Stimulated activated CD4-positive, alpha-beta T cell treated with anti-CD3 and anti-CD28 coated beads, Interleukin-2, amount 100 ng/mL, for 4 hours (primary cell): Measurements from ENCODE around the gene UROC1.
A peak's percentile ranks its signal among the peaks of the same experiment; 100 is the strongest.

Source experiments
- DNase-seq: peaks from one replicate; pipeline ENCODE4 v3.0.0-alpha.2; 2020; ENCODE audit warnings: low read depth

The UROC1 gene

DNA sequence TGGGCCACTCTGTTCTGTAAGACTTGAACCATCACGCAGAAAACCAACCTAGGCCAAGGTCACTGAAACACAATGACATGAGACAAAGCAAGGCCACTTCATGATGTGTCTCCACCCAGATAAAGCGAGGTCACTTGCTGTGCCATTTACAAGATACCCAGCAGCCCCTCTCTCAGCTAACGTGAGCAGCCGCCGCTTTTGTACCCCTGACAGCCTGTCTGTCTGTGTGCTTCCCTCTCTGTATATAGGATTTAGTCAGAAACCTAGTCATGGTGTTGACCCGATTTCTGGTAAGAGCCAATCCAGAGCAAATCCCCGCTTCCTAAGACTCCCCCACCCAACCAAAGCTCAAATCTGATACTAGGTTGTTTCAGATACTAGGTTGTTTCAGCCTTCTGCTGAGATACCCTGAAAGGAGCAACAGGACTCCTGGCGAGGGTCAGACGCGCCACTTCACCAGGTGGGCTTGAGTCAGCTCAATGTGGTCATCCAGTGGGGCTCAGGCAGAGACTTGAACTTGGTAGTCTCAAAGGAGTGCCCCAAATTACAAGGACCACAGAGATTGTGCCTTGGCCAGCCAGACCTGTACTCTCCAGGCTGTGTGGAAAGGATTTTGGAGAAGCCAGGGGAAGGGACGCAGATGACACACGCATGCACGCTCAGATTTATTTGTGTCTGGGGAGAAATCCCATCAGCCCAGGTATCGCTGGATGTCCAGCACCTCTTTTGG lies 38.8 kb downstream of the UROC1 start:
- DNase-seq = no peak

- DNase-seq = no peak
Observed at GRCh38 chr3:126477061-126477380, 40.6 kb downstream of the UROC1 start.

- no peak for DNase-seq
Observed at GRCh38 chr3:126476166-126477060, 41.2 kb downstream of the UROC1 start.

- peak; percentile 90 for DNase-seq
Observed at GRCh38 chr3:126475413-126476114, 42.0 kb downstream of the UROC1 start, which contains the start of gene ZXDC. Gene ZXDC, minus strand, starts transcription at chr3:126475891. Its CDS starts 26 bp downstream, at chr3:126475865.

DNA sequence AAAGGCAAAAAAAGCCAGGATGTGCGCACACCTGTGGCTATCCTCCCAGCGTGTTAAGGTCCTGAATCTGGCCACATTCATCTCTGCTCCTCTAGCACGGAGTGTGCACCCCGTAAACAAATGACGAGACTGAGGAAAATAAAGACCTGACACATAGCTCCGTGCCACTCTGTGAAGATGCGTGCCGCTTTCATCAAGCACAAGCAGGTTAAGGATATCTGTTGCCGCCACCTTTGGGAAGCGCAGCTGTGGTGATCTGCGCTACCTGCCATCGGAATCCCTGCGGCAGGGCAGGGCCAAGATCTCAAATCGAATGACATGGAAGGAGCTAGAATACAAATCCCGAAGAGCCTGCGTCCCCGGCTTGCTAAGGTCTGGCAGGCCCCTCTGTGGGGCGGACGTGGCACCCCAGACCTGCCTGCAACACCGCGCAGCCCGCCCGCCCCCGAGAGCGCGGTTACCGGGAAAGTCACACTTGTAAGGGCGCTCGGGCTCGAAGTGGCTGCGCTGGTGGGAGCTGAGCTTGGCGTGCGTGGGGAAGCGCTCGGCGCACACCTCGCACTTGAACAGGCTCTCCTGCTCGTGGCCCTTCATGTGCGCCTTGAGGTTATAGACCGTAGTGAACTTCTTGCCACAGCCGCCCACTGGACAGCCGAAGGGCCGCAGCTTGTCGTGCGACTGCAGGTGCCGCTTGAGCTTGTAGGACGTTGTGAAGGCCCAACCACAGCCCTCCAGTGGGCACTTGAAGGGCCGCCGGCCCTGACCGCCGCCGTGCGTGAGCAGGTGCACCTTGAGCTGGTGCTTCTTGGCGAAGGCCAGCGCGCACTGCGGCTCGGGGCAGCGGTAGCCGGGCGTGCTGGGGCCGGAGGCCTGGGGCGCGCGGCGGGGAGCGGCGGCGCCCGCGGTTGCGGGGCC lies 42.8 kb downstream of the UROC1 start:
- peak; percentile 19 for DNase-seq

DNA sequence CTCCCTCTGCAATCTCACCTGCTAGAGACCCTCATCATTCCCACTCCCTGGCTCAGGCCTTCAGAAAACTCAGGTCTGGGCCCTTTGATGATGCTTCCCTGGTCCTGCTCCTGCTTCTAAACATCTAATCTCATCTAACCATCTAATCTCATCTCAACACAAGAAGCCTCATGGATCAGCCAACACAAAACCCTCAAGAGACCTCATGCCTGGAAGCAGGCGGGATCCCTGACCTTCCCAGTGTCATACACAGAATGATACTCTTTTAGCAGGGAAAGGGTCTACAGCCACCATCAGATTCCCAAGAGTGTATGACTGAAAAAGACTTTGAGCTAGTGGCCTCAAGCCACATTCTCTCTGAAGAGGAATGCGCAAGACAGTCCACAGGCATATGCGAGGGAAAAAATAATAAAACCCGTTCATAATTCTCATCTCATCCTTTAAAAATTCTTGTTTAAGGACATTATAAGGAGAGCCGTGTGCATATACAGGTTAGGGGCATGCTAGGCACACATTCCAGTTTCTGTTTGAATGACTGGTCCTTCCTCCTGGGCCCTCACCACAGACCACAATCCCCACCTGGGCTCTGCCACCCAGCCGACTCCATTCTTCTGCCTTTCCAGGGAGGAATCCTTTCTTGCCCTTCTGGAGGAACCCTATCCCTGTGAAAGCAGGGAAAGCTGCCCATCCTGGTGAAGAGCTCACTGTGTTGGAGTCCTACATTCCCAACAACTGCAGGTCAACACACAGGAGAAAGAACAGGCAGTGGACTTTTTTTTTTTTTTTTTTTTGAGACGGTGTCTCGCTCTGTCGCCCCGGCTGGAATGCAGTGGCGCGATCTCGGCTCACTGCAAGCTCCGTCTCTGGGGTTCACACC lies 44.0 kb downstream of the UROC1 start:
- DNase-seq = no peak

DNA sequence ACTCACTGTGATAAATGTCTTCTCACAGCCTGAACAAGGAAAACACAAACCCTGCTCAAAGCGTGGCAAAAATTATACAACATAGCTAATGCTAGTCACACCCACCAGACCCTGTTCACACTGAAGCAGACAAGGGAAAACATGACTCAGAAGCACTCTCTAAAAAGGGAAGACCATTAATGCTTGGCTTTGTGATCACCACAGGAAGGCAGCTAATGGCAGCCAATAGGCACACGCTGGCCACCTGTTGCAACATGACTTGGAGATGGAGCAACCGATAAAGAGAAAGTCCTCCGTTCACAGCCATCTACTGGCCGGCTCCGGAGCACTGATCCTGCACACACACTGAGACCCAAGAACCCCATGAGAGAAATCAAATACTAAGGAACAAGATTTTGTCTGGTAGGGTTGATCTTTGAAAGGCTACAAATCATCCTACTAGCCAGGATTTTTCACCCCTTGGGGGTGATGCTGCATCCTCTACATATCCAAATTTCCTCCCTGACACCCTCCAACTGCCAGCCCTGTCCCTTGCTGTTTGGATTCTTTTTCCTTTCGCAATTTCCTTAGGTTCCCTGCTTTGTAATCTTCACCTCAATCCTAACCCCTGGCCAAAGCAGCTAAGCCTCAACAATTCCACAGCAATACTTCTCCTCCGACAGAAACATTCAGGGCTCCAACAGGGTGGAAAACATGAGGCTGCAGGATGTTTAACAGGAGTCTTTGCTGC lies 45.1 kb downstream of the UROC1 start:
- no peak for DNase-seq

DNA sequence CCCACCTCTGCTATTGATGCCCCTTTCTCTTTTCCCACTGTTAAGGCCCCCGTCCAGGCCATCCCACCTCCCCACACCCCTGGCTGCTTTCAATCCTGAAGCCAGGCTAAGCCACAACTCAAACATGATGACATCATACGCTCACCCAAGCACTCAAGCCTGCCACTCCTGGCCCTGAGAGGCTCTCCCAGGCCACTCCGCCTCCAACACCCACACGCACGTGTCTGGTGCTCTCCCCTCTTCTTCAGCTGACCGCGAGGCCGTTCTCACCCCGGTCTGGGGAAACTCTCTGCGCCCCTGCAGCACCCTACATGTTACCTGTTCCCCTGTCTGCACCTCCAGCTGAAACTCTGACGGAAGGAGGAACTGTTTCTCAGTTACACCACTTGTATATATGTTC lies 48.1 kb downstream of the UROC1 start:
- DNase-seq = no peak

DNA sequence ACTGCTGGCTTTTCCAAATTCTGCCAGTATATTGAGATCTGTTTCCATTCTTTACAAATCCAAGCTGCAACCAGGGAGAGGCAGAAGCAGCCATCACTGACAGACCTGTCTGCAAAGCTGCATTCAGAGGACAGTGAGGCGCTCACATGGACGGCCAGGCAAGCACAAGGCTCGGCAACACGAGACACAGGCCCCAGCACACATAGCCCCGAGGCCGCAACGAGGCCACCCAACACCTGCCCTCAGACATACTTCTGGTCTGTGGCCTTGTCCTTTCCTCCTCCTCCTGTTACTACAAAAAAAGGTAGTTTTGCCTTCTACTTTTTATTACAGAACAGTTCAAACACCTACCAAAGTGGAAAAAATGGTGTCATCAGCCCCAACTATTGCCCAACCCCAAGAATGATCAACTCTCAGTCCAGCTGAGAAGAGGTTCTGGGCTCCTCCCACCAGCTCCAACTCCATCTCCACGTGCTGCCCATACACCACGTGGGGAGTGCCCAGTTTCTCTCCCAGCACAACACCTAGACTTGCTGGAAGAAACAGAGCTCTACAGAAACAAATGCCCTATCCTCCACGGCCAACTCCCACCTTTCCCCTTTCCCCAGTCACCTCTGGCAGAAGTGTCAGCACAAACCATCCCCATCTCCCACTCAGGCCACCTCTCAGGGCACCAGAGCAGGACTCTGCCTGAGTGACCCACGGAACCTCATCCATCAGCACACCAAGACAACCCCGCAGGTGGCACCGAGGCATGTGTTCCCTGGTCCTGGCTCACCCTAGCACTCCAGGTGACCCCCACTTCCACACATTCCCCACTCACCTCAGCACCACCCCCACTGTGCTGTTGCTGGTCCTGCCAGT lies 49.3 kb downstream of the UROC1 start:
- DNase-seq = no peak

DNA sequence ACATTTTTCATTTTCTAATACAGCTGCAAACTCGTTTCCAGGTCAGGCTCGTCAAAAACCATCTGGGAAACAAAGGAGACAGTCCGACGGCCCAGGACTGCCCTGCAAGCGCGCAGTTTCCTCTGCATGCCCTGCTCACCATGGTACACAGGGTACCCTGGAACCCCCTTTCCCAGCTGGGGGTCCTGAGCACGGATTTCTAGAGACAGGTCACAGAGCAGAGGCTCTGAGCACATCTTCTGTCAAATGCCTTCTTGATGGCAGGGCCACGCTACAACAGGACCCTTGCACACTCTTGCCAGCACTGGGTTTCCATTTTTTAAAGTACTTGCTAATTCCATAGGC lies 50.0 kb downstream of the UROC1 start:
- DNase-seq = no peak

- no peak for DNase-seq
Observed at GRCh38 chr3:126466886-126467610, 50.5 kb downstream of the UROC1 start.

DNA sequence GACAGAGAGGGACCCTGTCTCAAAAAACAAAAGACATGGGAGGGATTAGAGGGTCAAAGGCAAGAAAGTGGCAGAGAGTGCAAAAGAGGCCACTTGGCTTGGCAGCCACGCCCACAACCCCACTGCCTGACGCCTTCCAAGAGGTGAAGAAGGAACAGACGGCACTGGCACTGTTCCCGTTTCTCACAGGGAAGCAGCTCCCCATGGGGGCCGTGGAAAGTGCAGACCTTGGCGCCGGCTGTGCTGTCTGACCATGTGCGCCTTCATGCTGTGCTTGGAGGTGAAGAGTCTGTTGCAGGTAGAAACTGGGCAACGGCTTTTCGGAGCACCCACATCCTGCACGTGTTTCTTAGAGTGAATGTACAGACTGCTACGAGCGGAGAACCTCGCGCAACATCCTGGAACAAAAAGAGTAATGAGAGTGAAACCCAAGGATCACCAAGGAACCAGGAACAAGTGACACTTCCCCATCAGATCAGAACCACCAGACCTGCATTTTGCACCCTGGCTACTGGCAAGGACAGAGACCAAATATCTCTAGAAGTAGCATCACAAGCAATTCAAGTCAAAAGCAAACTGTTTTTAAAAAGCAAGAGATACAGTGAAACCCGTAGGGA lies 51.5 kb downstream of the UROC1 start:
- no peak for DNase-seq

DNA sequence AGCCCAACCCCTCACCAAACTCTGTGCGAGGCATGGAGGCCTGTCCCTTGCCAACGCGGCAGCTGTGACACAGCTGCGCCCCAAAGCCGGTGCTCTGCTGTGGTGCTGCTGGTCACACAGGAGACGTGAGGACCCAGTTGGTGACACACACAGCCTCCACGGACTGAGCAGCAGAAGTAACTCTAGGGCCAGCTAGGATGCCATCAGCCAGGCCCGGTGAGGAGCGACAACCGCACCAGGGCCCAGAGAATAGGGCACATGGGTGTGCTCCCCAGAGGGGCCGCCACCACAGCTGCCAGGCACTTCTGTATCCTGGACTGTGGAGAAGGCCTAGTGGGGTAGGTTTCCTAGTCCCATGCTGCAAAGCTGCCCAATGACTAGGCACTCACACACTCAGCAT lies 52.6 kb downstream of the UROC1 start:
- DNase-seq = no peak

DNA sequence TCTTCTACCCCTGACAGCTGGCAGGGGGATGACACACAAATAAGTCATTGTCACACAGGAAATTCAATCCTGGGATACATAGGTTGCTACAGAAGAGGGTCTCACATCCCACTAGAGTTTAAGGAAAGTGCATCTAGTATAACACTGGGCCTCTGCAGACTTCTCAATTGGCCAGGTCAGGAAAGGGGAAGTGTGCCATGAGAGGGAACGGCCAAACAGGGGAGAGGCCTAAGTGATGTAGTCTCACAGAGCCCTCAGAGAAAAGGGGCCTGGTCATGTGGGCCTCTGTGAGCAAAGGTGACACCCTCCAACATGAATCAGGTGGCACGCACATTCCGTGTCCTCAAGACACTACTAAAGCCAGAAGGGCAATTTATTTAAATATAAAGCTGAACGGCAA lies 53.1 kb downstream of the UROC1 start:
- DNase-seq = no peak

GRCh38 chr3:126464093-126464492 lies 53.5 kb downstream of the UROC1 start:
- DNase-seq = no peak

- no peak for DNase-seq
Observed at GRCh38 chr3:126463521-126463920, 54.1 kb downstream of the UROC1 start.

DNA sequence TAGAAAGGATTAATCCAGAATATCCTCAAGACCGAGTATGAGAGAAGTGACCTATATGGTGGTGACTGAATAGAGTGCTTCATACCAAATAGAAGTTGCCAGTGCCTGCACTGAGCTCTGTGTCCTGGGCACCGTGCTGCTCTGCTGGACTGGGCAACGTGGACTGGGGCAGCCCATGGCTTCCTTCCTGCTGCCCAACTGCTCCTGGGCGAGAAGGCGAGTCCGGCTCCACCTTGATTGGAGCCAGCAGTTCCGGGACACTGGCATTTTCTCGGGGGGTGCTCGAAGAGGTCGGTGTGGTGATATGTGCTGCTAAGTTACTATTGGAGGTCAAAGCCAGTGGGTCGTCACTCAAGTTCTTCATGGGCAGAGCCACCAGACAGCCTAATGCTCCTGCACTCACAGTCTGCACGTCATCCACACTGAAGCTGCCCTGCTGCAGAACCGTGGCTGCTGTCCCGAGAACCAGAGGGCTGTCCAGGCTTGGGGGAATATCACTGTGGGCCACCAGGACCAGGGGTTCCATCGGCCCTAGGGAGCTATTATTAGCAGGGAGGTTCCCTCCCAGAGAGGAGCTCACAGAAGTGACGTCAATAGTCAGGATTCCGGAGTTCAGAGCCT lies 56.0 kb downstream of the UROC1 start:
- DNase-seq = no peak

- no peak for DNase-seq
Observed at GRCh38 chr3:126460381-126460780, 57.2 kb downstream of the UROC1 start.
